ENCODE results near the gene CMSS1.

CMSS1 gene

GRCh38 chr3:100004931-100005330, 187.3 kb downstream of the CMSS1 start:
- DNase-seq (ENCODE audit: low read depth, low spot score), result no peak
- no peak overlapping the region for H3K4me3 ChIP-seq (ENCODE audit: low read depth, low read length)
- ChIA-PET POLR2A (no interaction called here), CTCF (interaction anchor here (1.4 to 3.6 kb wide), 2 partner anchors 16 to 161 kb away, joined by 4 to 24 read pairs; no protein-coding TSS in a partner anchor)
- TF ChIP-seq, protein P1, sequence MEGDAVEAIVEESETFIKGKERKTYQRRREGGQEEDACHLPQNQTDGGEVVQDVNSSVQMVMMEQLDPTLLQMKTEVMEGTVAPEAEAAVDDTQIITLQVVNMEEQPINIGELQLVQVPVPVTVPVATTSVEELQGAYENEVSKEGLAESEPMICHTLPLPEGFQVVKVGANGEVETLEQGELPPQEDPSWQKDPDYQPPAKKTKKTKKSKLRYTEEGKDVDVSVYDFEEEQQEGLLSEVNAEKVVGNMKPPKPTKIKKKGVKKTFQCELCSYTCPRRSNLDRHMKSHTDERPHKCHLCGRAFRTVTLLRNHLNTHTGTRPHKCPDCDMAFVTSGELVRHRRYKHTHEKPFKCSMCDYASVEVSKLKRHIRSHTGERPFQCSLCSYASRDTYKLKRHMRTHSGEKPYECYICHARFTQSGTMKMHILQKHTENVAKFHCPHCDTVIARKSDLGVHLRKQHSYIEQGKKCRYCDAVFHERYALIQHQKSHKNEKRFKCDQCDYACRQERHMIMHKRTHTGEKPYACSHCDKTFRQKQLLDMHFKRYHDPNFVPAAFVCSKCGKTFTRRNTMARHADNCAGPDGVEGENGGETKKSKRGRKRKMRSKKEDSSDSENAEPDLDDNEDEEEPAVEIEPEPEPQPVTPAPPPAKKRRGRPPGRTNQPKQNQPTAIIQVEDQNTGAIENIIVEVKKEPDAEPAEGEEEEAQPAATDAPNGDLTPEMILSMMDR (IDR thresholded peaks at IDR 0.05; ENCODE audit: insufficient read depth, low read length, missing control alignments), result no peak

DNA sequence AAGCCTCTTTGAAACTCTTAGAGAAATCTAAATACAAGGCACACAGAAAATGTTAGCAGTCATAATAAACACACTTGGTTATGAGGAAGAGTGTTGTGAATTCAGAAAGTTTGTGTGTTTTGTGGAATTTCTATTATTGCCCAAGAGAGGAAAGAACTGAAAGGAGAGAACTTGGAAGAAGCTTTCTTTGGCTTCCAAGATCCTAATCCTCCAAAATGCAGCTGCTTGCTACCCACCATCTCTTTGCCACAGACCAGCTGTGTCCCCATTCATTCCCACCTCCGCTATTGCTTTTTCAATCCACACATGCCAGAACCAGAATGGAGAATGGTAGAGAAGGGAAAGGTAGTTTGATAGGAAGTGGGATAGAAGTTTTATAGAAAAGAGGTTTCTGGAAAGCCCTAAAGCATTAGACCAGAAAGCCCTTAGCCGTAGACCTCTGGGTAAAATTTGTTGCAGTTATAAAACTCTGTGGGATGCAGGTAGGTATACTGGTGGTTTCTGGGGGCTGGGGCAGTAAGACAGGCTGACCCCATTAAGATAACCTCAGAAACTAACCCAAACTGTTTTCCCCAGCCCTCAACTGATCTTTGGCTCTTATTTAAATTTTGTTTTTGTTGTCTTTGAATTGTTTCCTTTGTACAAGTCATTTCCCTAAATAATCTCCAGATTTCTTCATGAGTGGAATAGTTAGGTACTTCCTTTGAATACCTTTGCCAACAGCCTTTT, 188.2 kb downstream of the CMSS1 start:
- POLR2A ChIA-PET, result no interaction called here
- DNase-seq (ENCODE audit: low read depth, low spot score), result no peak
- CTCF ChIA-PET, result interaction anchor here (1.0 to 3.6 kb wide), 4 partner anchors 15 to 165 kb away, joined by 3 to 24 read pairs (median 4); no protein-coding TSS in a partner anchor
- TF ChIP-seq, protein P1 (IDR thresholded peaks at IDR 0.05; ENCODE audit: insufficient read depth, low read length, missing control alignments), result no peak
- H3K4me3 ChIP-seq (ENCODE audit: low read depth, low read length), result no peak overlapping the region

- peak; percentile 10 for DNase-seq (ENCODE audit: low read depth, low spot score)
- TF ChIP-seq, protein P1 (IDR thresholded peaks at IDR 0.05; ENCODE audit: insufficient read depth, low read length, missing control alignments), result peak; percentile 10
- POLR2A ChIA-PET, result interaction anchor here (0.7 kb wide), 1 partner anchor 34 kb away, joined by 3 read pairs; no protein-coding TSS in a partner anchor
- CTCF ChIA-PET, result interaction anchor here (0.9 to 3.6 kb wide), 8 partner anchors 8 to 166 kb away, joined by 3 to 24 read pairs (median 3); no protein-coding TSS in a partner anchor
- H3K4me3 ChIP-seq (ENCODE audit: low read depth, low read length), result no peak overlapping the region
Measured at GRCh38 chr3:100006570-100007271, 189.1 kb downstream of the CMSS1 start.

GRCh38 chr3:100007313-100007712, 189.7 kb downstream of the CMSS1 start:
- DNase-seq (ENCODE audit: low read depth, low spot score), result no peak
- ChIA-PET CTCF (interaction anchor here (0.9 to 3.6 kb wide), 7 partner anchors 8 to 167 kb away, joined by 3 to 24 read pairs (median 3); no protein-coding TSS in a partner anchor), POLR2A (no interaction called here)
- H3K4me3 ChIP-seq (ENCODE audit: low read depth, low read length), result no peak overlapping the region
- TF ChIP-seq, protein P1 (IDR thresholded peaks at IDR 0.05; ENCODE audit: insufficient read depth, low read length, missing control alignments), result no peak

GRCh38 chr3:100008081-100008698, 190.5 kb downstream of the CMSS1 start:
- TF ChIP-seq, protein P1 (IDR thresholded peaks at IDR 0.05; ENCODE audit: insufficient read depth, low read length, missing control alignments), result no peak
- CTCF ChIA-PET, result no interaction called here
- DNase-seq (ENCODE audit: low read depth, low spot score), result no peak
- no peak overlapping the region for H3K4me3 ChIP-seq (ENCODE audit: low read depth, low read length)
- POLR2A ChIA-PET, result no interaction called here
